Activated CD8-positive, alpha-beta memory T cell treated with anti-CD3 and anti-CD28 coated beads for 24 hours (primary cell): ENCODE results near the gene BMP2.

Experiments
- DNase-seq: peaks from one replicate; pipeline ENCODE4 v3.0.0-alpha.2; 2020

The BMP2 gene

GRCh38 chr20:6768228-6769140 lies 998 bp downstream of the BMP2 start:
- DNase-seq, result no peak

DNA sequence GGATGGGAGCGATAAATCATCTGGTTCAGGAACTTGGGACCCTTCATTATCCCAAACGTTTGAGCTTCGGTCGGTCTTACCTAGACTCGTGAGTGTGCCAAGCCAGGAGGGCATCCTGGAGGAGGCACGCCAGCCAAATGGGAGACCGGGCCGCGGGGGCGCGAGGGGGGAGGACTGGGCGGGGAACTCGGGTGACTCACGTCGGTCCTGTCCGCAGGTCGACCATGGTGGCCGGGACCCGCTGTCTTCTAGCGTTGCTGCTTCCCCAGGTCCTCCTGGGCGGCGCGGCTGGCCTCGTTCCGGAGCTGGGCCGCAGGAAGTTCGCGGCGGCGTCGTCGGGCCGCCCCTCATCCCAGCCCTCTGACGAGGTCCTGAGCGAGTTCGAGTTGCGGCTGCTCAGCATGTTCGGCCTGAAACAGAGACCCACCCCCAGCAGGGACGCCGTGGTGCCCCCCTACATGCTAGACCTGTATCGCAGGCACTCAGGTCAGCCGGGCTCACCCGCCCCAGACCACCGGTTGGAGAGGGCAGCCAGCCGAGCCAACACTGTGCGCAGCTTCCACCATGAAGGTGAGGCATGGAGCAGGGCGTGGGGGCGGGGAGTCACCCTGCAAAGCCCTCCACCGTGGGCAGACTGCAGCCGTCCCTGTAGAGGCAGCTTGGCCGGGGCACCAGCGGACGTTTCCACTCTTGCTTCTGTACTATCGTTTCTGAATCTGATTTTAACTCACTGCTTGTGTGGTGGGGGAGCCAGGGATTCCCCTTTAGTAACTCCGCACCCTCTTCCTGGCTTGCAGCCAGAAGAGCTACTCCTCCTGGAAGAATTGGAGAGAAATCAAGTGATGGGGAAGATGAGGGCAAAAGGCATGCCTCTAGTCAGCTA lies 2.7 kb downstream of the BMP2 start:
- no peak for DNase-seq

GRCh38 chr20:6770786-6771100 lies 3.3 kb downstream of the BMP2 start:
- DNase-seq, result no peak

DNA sequence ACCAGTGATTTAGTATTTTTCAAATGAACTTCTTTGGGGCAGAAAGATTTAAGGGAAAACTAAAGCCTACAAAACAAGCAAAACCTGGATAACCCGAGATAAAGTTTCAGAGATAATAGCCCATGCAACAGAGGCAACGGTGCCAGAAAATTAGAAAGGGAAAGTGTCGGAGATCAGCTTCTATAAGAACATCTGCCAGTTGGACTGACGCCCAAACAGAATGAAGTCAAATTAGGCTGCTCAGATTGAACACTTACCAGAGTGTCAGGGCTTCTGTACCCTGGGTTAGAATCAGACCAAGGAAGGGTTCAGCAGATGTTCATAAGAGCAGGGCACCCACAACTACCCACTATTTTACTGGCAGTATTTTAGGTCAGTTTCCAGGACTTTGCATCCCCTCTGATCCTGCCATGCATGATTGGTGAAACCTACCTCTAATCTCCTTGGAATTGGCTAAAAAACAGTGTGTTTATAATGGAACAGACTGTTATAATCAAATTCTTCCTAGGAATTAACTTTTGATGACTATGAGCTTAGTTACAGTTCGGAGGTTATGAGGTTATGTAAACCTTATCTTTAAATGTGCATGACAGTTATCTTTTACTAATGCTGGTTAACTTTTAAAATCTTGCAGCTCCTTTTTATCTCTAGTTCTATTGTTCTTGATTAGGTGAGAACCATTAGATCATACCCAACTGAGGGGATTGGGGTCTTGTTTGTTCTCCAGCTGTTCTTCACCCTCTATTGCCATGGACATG lies 13.1 kb downstream of the BMP2 start:
- DNase-seq, result no peak

- DNase-seq, result no peak
These were observed 16.3 kb downstream of the BMP2 start for GRCh38 chr20:6783752-6784151.

DNA sequence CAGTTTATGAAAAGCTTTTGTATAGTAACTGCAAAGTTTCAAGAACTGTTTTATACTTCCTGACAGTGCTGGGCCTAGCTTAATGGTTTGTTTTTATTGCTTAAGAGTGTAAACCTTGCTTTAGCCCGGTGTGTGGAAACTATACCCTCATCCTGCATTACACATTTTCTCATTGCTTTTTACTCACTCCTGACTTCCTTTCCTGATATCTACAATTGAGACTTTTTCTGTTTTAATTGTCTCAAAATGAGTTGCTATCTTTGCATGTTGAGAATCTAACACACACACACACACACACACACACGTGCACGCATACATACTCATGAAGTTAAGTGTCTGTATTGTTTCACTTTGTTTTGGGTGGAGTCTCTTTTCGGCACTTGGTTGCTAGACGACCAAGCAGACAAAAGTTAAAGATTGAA lies 16.7 kb downstream of the BMP2 start:
- DNase-seq, result no peak

DNA sequence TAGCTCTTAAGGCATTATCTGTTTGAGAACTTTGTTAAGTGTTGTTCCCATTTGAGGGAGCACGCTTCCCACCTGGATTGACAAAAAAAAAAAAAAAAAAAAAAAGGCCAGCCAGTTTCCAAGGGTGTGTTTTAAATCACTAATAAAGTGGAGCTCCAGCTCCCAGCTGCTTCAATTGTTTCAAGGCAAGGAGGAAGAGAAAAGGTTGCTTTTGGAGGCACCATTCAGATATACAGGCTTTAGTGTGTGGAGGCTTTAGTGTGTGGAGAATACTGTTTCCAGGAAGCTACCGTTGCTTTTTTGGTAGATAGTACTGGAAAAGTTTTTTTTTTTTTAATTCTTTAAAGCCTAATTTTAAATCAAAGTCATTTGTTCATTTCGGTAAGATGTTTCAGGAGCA lies 17.3 kb downstream of the BMP2 start:
- no peak for DNase-seq

- DNase-seq, result no peak
These were observed 19.1 kb downstream of the BMP2 start for GRCh38 chr20:6786548-6786947.

DNA sequence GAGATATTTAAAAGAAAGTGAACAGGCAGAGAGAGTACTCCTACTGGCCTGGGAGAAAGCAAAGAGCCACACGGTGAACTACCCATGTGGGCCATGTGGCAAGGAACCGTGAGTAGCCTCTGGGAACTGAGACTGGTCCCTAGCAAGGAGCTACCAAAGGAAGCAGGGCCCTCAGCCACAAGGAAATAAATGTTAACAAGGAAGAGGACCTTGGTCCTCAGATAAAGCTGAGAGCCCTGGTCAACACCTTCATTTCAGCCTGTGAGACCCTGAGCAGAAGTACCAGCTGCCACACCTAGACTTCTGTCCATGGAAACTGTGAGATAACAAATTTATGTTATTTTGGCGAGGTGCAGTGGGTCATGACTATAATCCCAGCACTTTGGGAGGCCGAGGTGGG lies 25.3 kb downstream of the BMP2 start:
- no peak for DNase-seq

DNA sequence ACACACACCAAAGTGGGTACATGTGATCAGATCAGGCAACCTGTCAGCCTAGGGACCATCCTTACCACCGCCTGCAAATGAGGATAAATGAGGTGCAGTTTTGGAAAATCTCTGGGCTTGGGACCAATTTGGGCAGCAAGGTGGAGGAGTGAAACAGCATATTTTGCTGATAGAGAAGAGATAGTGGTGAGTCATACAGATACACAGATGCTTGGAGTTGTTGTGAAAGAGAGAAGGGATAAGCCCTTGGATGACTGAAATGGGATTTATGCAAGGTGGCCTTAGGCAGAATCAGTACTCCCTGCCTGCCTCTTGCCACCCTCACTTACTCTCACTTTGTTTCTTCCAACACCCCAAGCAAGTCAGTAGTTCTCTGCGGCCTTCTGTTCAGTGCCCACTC lies 34.7 kb downstream of the BMP2 start:
- DNase-seq, result no peak

- DNase-seq, result no peak
These were observed 38.8 kb downstream of the BMP2 start for GRCh38 chr20:6806275-6806674.

DNA sequence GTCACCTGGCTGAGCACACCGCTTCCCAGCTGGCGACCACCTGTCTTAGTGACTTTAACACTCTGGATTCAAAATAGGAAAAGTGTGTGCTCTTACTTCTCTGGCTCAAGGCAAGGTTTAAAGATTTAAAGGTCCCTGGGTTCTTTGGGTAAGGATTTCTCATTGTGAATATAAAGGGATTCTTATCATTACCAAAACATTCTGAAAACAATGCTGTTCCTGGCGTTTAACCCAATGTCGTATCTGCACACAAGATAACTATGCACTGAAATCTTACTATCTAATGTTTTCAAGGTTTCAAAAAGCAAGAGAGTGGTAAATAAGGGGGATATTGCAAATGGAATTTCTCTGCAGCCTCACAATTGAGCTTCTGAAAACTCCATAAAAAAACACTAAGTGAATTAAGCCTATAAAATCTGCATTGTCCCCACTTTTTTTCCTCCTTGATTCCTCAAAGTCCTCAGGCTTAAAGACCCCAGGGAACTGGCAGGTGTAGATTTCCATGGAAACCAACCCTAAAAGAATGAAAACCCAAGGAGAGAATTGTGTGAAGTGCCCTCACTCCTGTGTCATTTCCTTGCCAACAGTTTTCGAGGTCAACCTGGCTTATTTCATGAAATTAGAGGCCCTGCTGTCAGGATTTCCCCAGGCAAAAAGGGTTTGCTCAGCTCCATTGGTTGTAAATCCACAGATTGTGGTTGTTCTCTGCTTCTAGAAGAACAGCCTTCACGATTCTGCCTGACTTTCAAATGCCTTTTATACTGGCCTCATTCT lies 44.0 kb downstream of the BMP2 start:
- DNase-seq, result no peak

GRCh38 chr20:6812530-6812929 lies 45.0 kb downstream of the BMP2 start:
- DNase-seq, result no peak

GRCh38 chr20:6814945-6815344 lies 47.5 kb downstream of the BMP2 start:
- no peak for DNase-seq

DNA sequence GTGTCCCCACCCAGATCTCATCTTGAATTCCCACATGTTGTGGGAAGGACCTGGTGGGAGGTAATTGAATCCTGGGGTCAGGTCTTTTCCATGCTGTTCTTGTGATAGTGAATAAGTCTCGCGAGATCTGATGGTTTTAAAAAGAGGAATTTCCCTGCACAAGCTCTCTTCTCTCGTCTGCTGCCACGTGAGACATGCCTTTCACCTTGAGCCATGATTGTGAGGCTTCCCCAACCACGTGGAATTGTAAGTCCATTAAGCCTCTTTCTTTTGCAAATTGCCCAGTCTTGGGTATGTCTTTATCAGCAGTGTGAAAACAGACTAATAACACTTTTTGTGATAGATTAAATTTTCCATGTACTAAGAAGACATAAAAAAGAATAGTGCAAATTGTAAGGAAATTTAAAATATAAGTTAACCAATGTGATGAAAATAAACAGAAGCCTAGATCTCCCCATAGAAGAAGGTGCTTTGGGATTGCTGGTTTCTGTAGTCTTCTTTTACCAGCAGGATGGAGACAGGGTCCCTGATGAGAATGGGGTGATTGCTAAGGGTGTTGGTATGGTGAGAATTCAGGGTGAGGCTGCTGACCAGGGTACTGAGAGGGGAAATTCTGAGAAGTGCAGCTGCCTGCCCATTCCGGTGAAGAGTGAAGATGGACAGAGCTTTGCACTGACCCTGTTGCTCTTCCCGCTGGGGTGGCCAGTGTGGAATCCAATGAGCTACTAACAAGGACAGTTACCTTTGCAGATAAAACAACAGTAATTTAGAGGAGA lies 50.7 kb downstream of the BMP2 start:
- DNase-seq, result no peak

- no peak for DNase-seq
These were observed 52.1 kb downstream of the BMP2 start for GRCh38 chr20:6819599-6819998.

DNA sequence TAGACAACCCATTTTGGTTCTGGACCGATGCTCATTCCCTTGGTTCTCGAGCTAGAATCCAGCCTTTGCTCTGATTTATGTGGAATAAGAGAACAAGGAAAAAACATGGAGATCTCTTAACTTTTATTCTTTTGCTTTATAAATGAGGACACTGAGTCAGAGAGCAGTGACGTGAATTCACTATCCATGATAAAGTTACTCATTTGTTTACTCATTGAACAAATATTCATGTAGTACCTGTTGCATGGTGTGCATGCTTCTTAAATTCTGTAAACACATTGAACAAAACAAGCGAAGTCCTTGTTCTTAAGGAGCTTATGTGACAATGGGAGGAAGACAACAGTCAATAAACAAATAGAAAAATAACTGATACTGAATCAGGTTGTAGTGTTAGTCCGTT lies 56.9 kb downstream of the BMP2 start:
- no peak for DNase-seq

DNA sequence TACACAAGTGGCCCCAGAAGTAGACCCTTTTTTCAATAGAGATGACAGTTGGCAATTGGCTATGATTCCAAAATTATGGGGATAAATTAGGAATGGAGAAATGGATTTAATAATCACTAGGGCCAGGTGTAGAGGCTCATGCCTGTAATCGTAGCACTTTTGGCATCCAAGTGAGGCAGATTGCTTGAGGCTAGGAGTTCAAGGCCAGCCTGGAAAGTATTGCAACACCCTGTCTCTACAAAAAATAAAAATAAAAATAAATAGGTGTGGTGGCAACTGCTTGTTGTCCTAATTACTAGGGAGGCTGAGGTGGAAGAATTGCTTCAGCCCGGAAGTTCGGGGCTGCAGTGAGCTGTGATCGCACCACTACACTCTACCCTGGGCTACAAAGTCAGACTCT lies 60.0 kb downstream of the BMP2 start:
- no peak for DNase-seq

- DNase-seq, result no peak
These were observed 61.4 kb downstream of the BMP2 start for GRCh38 chr20:6828794-6829423.

DNA sequence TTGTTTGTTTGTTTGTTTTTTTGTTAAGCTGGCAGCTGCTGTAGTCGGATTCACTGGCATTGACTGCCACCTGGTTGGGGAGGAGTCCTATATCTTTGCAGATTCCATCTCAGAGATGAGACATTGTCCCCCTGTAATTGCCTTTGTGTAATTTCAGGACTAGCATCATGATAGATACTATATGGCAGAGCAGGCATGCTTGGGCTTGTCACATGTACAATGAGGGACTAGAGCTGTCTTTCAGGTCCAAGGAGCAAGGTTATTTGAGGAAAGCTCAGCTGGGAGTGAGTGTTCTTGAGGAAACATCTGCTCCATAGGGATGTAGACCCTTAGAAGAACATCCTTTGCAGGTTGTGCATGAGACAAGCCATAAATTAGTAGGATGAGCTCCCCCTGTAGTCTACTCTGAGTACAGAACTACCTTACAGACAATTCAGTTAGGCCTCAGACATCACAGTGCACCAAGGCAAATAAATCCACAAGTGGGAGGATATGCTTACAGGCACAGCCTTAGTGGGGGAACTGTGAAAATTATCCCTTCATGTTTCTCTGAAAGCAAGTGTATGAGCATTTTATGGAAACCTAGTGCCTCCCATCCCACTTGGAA lies 62.1 kb downstream of the BMP2 start:
- no peak for DNase-seq
